Endothelial cell of umbilical vein (primary cell): ENCODE measurements around the gene SLC11A2. TPM values are rescaled to one million over a fixed set of nuclear protein-coding genes. Genes with fewer than 3 reads are reported as not detected.

Experiments
- BruUV-seq: library from RNA; stranded (reverse); fragments of 400-500 nt; replicated peaks from 2 replicates; lab custom pipeline; 2021; lab: Mats Ljungman, UMichigan
- CTCF ChIA-PET: fragments of 300-600, 350-600 bp; sonication (Branson Sonifier 250); formaldehyde crosslinking; loops from one replicate; lab custom pipeline; 2021; ENCODE audit warnings: antibody characterized with exemption, inconsistent platforms; lab: Charles Lee
- POLR2A ChIA-PET: fragments of 300-600, 350-600 bp; sonication (Branson Sonifier 250); formaldehyde crosslinking; loops from one replicate; lab custom pipeline; 2021; ENCODE audit warnings: antibody characterized with exemption, inconsistent platforms; lab: Charles Lee
- DNase-seq: peaks from one replicate; pipeline ENCODE4 v3.0.0-alpha.2; 2011; ENCODE audit warnings: low read depth, low spot score
- FAIRE-seq: peaks from 2 replicates; lab custom pipeline; 2011; peaks lifted over from hg19 to GRCh38; lab: Jason Lieb, UNC
- H2AFZ ChIP-seq: 2 replicates; pipeline ENCODE4 v1.6.0; 2012; ENCODE audit warnings: low read depth, low read length, control low read depth, inconsistent platforms
- H3K27ac ChIP-seq: 2 replicates; pipeline ENCODE4 v1.5.1; 2011; ENCODE audit warnings: low read depth, mild to moderate bottlenecking, control low read depth, low read length, moderate library complexity; ENCODE audit not compliant: insufficient read depth
- H3K27me3 ChIP-seq, 2 experiments: 2 replicates each; pipeline versions ENCODE4 v1.6.0 to v1.6.1; 2011; ENCODE audit warnings: low read length in 2 of 2, mixed read lengths in 1 of 2; ENCODE audit not compliant: control insufficient read depth in 2 of 2, insufficient read depth in 2 of 2
- H3K36me3 ChIP-seq, 2 experiments: 2 replicates in 1 of 2; 3 replicates in 1 of 2; pipeline ENCODE4 v1.5.1; 2011; ENCODE audit warnings: low read length in 2 of 2, mild to moderate bottlenecking in 1 of 2, moderate library complexity in 1 of 2; ENCODE audit not compliant: control insufficient read depth in 2 of 2, insufficient read depth in 2 of 2; ENCODE audit errors: extremely low read depth in 1 of 2
- H3K4me1 ChIP-seq: 3 replicates; pipeline ENCODE4 v1.5.1; 2011; ENCODE audit warnings: mild to moderate bottlenecking, low read length; ENCODE audit not compliant: control insufficient read depth, insufficient read depth; ENCODE audit errors: extremely low read depth
- H3K4me2 ChIP-seq: 2 replicates; pipeline ENCODE4 v1.6.1; 2011; ENCODE audit warnings: low read length, control low read depth, mixed read lengths; ENCODE audit not compliant: insufficient read depth
- H3K4me3 ChIP-seq, 3 experiments: fragments of 200-600 bp in 1 of 3; sonication (generic), shearing (Covaris generic) in 1 of 3; replicated peaks in 1 of 3; 2 replicates each; pipeline ENCODE4 v1.5.1; 2011 to 2016; ENCODE audit warnings: control low read depth in 3 of 3, low read length in 3 of 3, mild to moderate bottlenecking in 2 of 3, inconsistent platforms in 1 of 3, low read depth in 1 of 3, moderate library complexity in 1 of 3; ENCODE audit not compliant: insufficient read depth in 1 of 3
- H3K79me2 ChIP-seq: 2 replicates; pipeline ENCODE4 v1.6.0; 2012; ENCODE audit warnings: low read length, inconsistent platforms; ENCODE audit not compliant: control insufficient read depth, insufficient read depth
- H3K9ac ChIP-seq: replicated peaks from 2 replicates; pipeline ENCODE3; 2011; ENCODE audit warnings: low read length, control low read depth; ENCODE audit not compliant: insufficient read depth; ENCODE audit errors: extremely low read depth
- H3K9me1 ChIP-seq: replicated peaks from 3 replicates; pipeline ENCODE4 v1.6.0; 2011; ENCODE audit warnings: mild to moderate bottlenecking, low read length; ENCODE audit not compliant: control insufficient read depth, insufficient read depth; ENCODE audit errors: extremely low read depth
- H3K9me3 ChIP-seq: replicated peaks from 2 replicates; pipeline ENCODE4 v1.5.1; 2012; ENCODE audit warnings: low read length, inconsistent platforms; ENCODE audit not compliant: control insufficient read depth, insufficient read depth
- H4K20me1 ChIP-seq: replicated peaks from 2 replicates; pipeline ENCODE3; 2011; ENCODE audit warnings: mild to moderate bottlenecking, low read length; ENCODE audit not compliant: control insufficient read depth, insufficient read depth; ENCODE audit errors: extremely low read depth
- EZH2 ChIP-seq: IDR thresholded peaks from 2 replicates; pipeline ENCODE4 v1.6.1; 2012; ENCODE audit warnings: borderline replicate concordance, low read depth, mild to moderate bottlenecking, moderate library complexity, low read length, inconsistent platforms; ENCODE audit not compliant: severe bottlenecking
- GATA2 ChIP-seq: IDR thresholded peaks from 2 replicates; pipeline ENCODE4 v1.7.0; 2011; ENCODE audit warnings: low read depth, mild to moderate bottlenecking, moderate library complexity, mixed read lengths, low read length; ENCODE audit not compliant: insufficient read length, insufficient read depth
- JUN ChIP-seq: IDR thresholded peaks from 2 replicates; pipeline ENCODE4 v1.6.1; 2011; ENCODE audit warnings: borderline replicate concordance, low read depth; ENCODE audit not compliant: insufficient read length, insufficient read depth
- MAX ChIP-seq: IDR thresholded peaks from 2 replicates; pipeline ENCODE4 v1.6.1; 2011; ENCODE audit not compliant: insufficient read depth, insufficient read length
- MYC ChIP-seq: IDR thresholded peaks from one replicate; pipeline ENCODE4 v1.6.1; 2011; ENCODE audit warnings: mild to moderate bottlenecking, low read depth, low read length
- POLR2A ChIP-seq: IDR thresholded peaks from 2 replicates; pipeline ENCODE4 v1.6.1; 2012; ENCODE audit warnings: low read depth, mild to moderate bottlenecking, control low read depth, low read length
- dilution Hi-C: fragments of 300-500 bp; cut with MboI; formaldehyde crosslinking; loops from one replicate; pipeline ENCODE4 v1.15.0; 2019; ENCODE audit warnings: low sequenced_read_pairs; ENCODE audit not compliant: extremely low pct_ligation_motif_present
- intact Hi-C: fragments of 100-400 bp; cut with micrococcal nuclease; formaldehyde crosslinking; loops from one replicate; pipeline ENCODE4 v1.10.0; 2022
- polyA plus RNA-seq, 4 experiments: library from polyadenylated mRNA; depleted of rRNA in 3 of 4; stranded (reverse) in 3 of 4; unstranded in 1 of 4; fragments of >200 nt; gene quantifications; 2 replicates each; pipeline versions ENCODE4 v1.2.1 to v1.2.3, GENCODE V29; 2011 to 2012; ENCODE audit warnings: missing spikeins in 1 of 4
- total RNA-seq: library from RNA; stranded (reverse); gene quantifications from 2 replicates; pipeline ENCODE4 v1.2.3, GENCODE V29; 2021

Gene SLC11A2
- total and polyA plus RNA-seq, 2 donors (not counting 3 experiments of a cell fraction or from before 2014, with no cell fraction given), result 47.5 to 56.4 TPM

DNA sequence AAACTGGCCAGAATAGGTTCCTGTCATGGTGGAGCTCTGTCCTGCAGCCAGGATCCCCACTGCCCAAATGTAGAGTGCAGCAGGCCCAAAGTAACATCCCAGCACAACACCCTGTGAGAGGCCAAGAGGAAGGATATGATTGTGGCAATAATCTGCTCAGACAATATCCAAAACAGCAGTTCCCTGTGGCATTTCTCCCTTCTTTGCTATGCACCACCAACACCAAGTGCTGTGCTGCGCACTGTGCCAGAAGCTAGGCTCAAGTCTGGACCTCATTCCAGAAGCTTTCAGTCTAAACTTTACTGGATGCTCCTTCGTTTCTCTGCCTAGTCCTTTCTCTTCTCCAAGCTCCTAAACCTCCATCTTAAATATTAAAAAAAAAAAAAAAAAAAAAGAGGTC, 33.4 kb downstream of the SLC11A2 start:
- Histone ChIP-seq H3K27ac (no peak overlapping the region), H3K9ac (no peak overlapping the region), H3K36me3 (peaks cover 20 to 23% of the 10 kb centered on the region in 2 experiments), H2AFZ (no peak overlapping the region), H3K4me1 (peaks cover 14% of the 10 kb centered on the region), H3K27me3 (no peaks in the 10 kb centered on the region), H3K4me3 (no peak overlapping the region), H3K9me1 (no peaks in the 10 kb centered on the region), H3K4me2 (no peak overlapping the region), H3K79me2 (no peaks in the 10 kb centered on the region), H4K20me1 (no peaks in the 10 kb centered on the region), H3K9me3 (no peaks in the 10 kb centered on the region)
- FAIRE-seq (peak; percentile 63), DNase-seq (peak; percentile 30)
- intact Hi-C loops (no loop called here), dilution Hi-C loops (no loop called here)
- ChIA-PET CTCF (interaction anchor here (2.1 kb wide), 1 partner anchor 167 kb away, joined by 14 read pairs; no protein-coding TSS in a partner anchor), POLR2A (no interaction called here)
- no peak for TF ChIP-seq GATA2
- no TSS peak for BruUV-seq

GRCh38 chr12:50991291-50991690, 34.9 kb downstream of the SLC11A2 start:
- Histone ChIP-seq H3K27ac (no peak overlapping the region), H3K36me3 (peaks cover 20 to 27% of the 10 kb centered on the region in 2 experiments), H3K9ac (no peak overlapping the region), H3K27me3 (no peaks in the 10 kb centered on the region), H2AFZ (no peak overlapping the region), H3K4me3 (no peak overlapping the region), H3K79me2 (no peaks in the 10 kb centered on the region), H3K4me1 (peaks cover 26% of the 10 kb centered on the region), H3K9me3 (no peaks in the 10 kb centered on the region), H3K4me2 (no peak overlapping the region), H3K9me1 (no peaks in the 10 kb centered on the region), H4K20me1 (no peaks in the 10 kb centered on the region)
- ChIA-PET CTCF (interaction anchor here (1.7 to 2.1 kb wide), 2 partner anchors 166 to 226 kb away, joined by 5 to 14 read pairs; no protein-coding TSS in a partner anchor), POLR2A (no interaction called here)
- dilution Hi-C loops (no loop called here), intact Hi-C loops (no loop called here)
- BruUV-seq, result no TSS peak
- TF ChIP-seq GATA2 (no peak), POLR2A (no peak), JUN (no peak), EZH2 (no peak), MAX (no peak), MYC (no peak)
- FAIRE-seq, result no peak
- peak; percentile 57 for DNase-seq
